Gastrocnemius medialis (tissue), 4 donors: Measurements from ENCODE around the gene PTGS1. TPM values are rescaled to one million over a fixed set of nuclear protein-coding genes. Genes with fewer than 3 reads are reported as not detected.

Experiments used
- ATAC-seq, 2 donors: fragments of 150-250 bp; one replicate each; pipeline ENCODE4 v1.9.1; 2016
- DNase-seq, 2 donors: peaks; one replicate each; pipeline ENCODE4 v3.0.0-alpha.2; 2019
- H3K27ac ChIP-seq, 4 donors: fragments of 200-600 bp; sonication (generic); 1 replicate in 1 of 4; 2 replicates in 3 of 4; pipeline ENCODE4 v1.5.1; 2016 to 2018; ENCODE audit warnings: mild to moderate bottlenecking in 2 of 4, moderate library complexity in 1 of 4
- H3K27me3 ChIP-seq, 3 donors: fragments of 200-600 bp; sonication (generic) in 2 of 3; 1 replicate in 1 of 3; 2 replicates in 2 of 3; pipeline versions ENCODE4 v1.5.1 to v1.6.0; 2016 to 2019; ENCODE audit warnings: mild to moderate bottlenecking in 1 of 3, moderate library complexity in 1 of 3
- H3K36me3 ChIP-seq, 2 donors: fragments of 200-600 bp; sonication (generic) in 1 of 2; one replicate each; pipeline ENCODE4 v1.5.1; 2017 to 2018
- H3K4me1 ChIP-seq, 2 donors: fragments of 200-600 bp; sonication (generic) in 1 of 2; one replicate each; pipeline ENCODE4 v1.5.1; 2016 to 2017; ENCODE audit warnings: mild to moderate bottlenecking in 2 of 2
- H3K4me3 ChIP-seq, 4 donors: fragments of 200-600 bp; sonication (generic) in 3 of 4; 1 replicate in 1 of 4; 2 replicates in 3 of 4; pipeline ENCODE4 v1.5.1; 2016 to 2019; ENCODE audit warnings: mild to moderate bottlenecking in 2 of 4
- H3K9me3 ChIP-seq, 3 donors: fragments of 200-600 bp; sonication (generic) in 2 of 3; 1 replicate in 1 of 3; 2 replicates in 2 of 3; pipeline ENCODE4 v1.5.1; 2016 to 2019
- CTCF ChIP-seq, 5 experiments: fragments of 450-650 bp in 3 of 5; fragments of 200-600 bp in 2 of 5; sonication (generic) in 2 of 5; IDR thresholded peaks in 4 of 5; conservative IDR thresholded peaks in 1 of 5; 1 replicate in 4 of 5; 2 replicates in 1 of 5; pipeline ENCODE4 v1.5.1; 2016 to 2019; ENCODE audit warnings: antibody characterized with exemption in 5 of 5, mild to moderate bottlenecking in 3 of 5, moderate library complexity in 3 of 5
- POLR2A ChIP-seq, 2 donors: fragments of 450-650 bp; IDR thresholded peaks; one replicate each; pipeline ENCODE4 v1.6.1; 2017; ENCODE audit warnings: antibody characterized with exemption in 2 of 2, mild to moderate bottlenecking in 2 of 2, moderate library complexity in 2 of 2
- in situ Hi-C, 4 donors: fragments of 200-750 bp; cut with MboI; loops; one replicate each; pipeline versions ENCODE4 v1.15.0 to v1.8.0; 2017; ENCODE audit warnings: low sequenced_read_pairs in 4 of 4
- intact Hi-C: fragments of 100-400 bp; cut with DNase I; formaldehyde crosslinking; loops from one replicate; pipeline ENCODE4 v1.15.1; 2023; ENCODE audit warnings: low total_unique reads
- total RNA-seq, 4 donors: library from RNA; depleted of rRNA; stranded (reverse); fragments of >200 nt; gene quantifications; one replicate each; pipeline versions ENCODE4 v1.1.0 to v1.2.3, GENCODE V29; 2016

Gene PTGS1
- total RNA-seq, 4 donors from 2014 or later, result 0.78 to 1.8 (median 1.0) TPM

GRCh38 chr9:122420315-122420714 is 49.5 kb downstream of the PTGS1 start:
- Histone ChIP-seq H3K4me3 (no peak overlapping the region), H3K36me3 (no peaks in the 10 kb centered on the region), H3K4me1 (no peaks in the 10 kb centered on the region), H3K27ac (no peak overlapping the region), H3K9me3 (no peaks in the 10 kb centered on the region), H3K27me3 (no peaks in the 10 kb centered on the region)
- in situ Hi-C loops, result no loop called here
- TF ChIP-seq CTCF (IDR thresholded peaks at IDR 0.05 in 4 of 5, conservative IDR thresholded peaks at IDR 0.05 in 1 of 5) (no peak), POLR2A (IDR thresholded peaks at IDR 0.05) (no peak)
- ATAC-seq (no peak), DNase-seq (no peak)
- intact Hi-C loops, result no loop called here

- in situ Hi-C loops (no loop called here), intact Hi-C loops (no loop called here)
- no peak for DNase-seq
- no peaks in the 10 kb centered on the region for H3K9me3 ChIP-seq
- no peaks in the 10 kb centered on the region for H3K4me1 ChIP-seq
- H3K27ac ChIP-seq, result no peak overlapping the region
- TF ChIP-seq POLR2A (IDR thresholded peaks at IDR 0.05) (no peak), CTCF (IDR thresholded peaks at IDR 0.05 in 4 of 5, conservative IDR thresholded peaks at IDR 0.05 in 1 of 5) (no peak)
- H3K36me3 ChIP-seq, result no peaks in the 10 kb centered on the region
- no peak overlapping the region for H3K4me3 ChIP-seq
- H3K27me3 ChIP-seq, result no peaks in the 10 kb centered on the region
- ATAC-seq, result no peak
Observed at GRCh38 chr9:122425087-122425486, 54.3 kb downstream of the PTGS1 start.

- no peaks in the 10 kb centered on the region for H3K27me3 ChIP-seq
- ATAC-seq, result no peak
- no peak overlapping the region for H3K27ac ChIP-seq
- H3K4me1 ChIP-seq, result no peaks in the 10 kb centered on the region
- H3K4me3 ChIP-seq, result no peak overlapping the region
- intact Hi-C loops (no loop called here), in situ Hi-C loops (no loop called here)
- no peaks in the 10 kb centered on the region for H3K36me3 ChIP-seq
- TF ChIP-seq POLR2A (IDR thresholded peaks at IDR 0.05) (no peak), CTCF (IDR thresholded peaks at IDR 0.05 in 4 of 5, conservative IDR thresholded peaks at IDR 0.05 in 1 of 5) (no peak)
- no peak for DNase-seq
- H3K9me3 ChIP-seq, result no peaks in the 10 kb centered on the region
Observed at GRCh38 chr9:122426723-122427122, 55.9 kb downstream of the PTGS1 start.

- no peaks in the 10 kb centered on the region for H3K27me3 ChIP-seq
- H3K27ac ChIP-seq, result no peak overlapping the region
- intact Hi-C loops, result no loop called here
- H3K36me3 ChIP-seq, result no peaks in the 10 kb centered on the region
- no peaks in the 10 kb centered on the region for H3K4me1 ChIP-seq
- no peak for DNase-seq
- no peak overlapping the region for H3K4me3 ChIP-seq
- H3K9me3 ChIP-seq, result no peaks in the 10 kb centered on the region
- no peak for TF ChIP-seq POLR2A (IDR thresholded peaks at IDR 0.05)
- TF ChIP-seq CTCF (IDR thresholded peaks at IDR 0.05 in 4 of 5, conservative IDR thresholded peaks at IDR 0.05 in 1 of 5), result no peak
- no peak for ATAC-seq
- in situ Hi-C loops, result no loop called here
Observed at GRCh38 chr9:122442568-122442967, 71.7 kb downstream of the PTGS1 start.

GRCh38 chr9:122444041-122444733 is 73.4 kb downstream of the PTGS1 start:
- Histone ChIP-seq H3K36me3 (no peaks in the 10 kb centered on the region), H3K4me1 (no peaks in the 10 kb centered on the region), H3K4me3 (no peak overlapping the region), H3K27me3 (no peaks in the 10 kb centered on the region), H3K27ac (no peak overlapping the region), H3K9me3 (no peaks in the 10 kb centered on the region)
- no peak for DNase-seq
- peak in 1 of 2 donors; percentile 47 for ATAC-seq
- intact Hi-C loops, result no loop called here
- TF ChIP-seq CTCF (IDR thresholded peaks at IDR 0.05 in 4 of 5, conservative IDR thresholded peaks at IDR 0.05 in 1 of 5) (no peak), POLR2A (IDR thresholded peaks at IDR 0.05) (no peak)
- in situ Hi-C loops, result no loop called here
